Renal cortex interstitium (tissue), 11 donors: ENCODE data around the gene SYNGR1. TPM values are rescaled to one million over a fixed set of nuclear protein-coding genes. Genes with fewer than 3 reads are reported as not detected.

Experiments used
- DNase-seq, 11 donors: peaks; one replicate each; pipeline ENCODE4 v3.0.0-alpha.2; 2013; ENCODE audit warnings: low read depth in 9 of 11, low spot score in 4 of 11; ENCODE audit errors: extremely low read depth in 1 of 11
- polyA plus RNA-seq, 3 donors: library from polyadenylated mRNA; unstranded; fragments of 120-200 nt; gene quantifications; one replicate each; pipeline ENCODE4 v1.2.1, GENCODE V29; 2013; ENCODE audit not compliant: insufficient read length in 3 of 3

Gene SYNGR1
- polyA plus RNA-seq, 3 donors: 15.7 to 28.4 (median 23.7) TPM

GRCh38 chr22:39414886-39415285 lies 65.1 kb downstream of the SYNGR1 start:
- no peak for DNase-seq

GRCh38 chr22:39415506-39415905 lies 65.7 kb downstream of the SYNGR1 start:
- no peak for DNase-seq

DNA sequence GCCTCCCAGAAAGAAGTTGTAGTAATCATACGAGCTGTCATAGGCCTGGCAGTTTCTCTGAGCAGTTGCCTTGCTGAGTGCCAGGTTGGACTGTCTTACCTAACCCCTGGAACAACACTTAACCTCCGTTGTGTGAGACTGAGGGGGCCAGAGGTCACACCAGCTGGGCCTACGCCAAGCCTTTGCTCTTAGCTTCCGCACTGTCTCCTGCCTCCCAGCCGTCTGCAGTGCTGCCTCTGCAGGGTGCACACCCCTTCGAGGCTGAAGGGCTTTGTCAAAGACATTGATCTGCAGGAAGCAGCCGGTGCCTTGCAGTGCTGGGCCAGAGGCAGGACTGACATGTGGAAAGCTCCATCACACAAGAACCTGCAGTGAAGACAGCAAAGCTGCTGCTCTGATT lies 66.5 kb downstream of the SYNGR1 start:
- no peak for DNase-seq

DNA sequence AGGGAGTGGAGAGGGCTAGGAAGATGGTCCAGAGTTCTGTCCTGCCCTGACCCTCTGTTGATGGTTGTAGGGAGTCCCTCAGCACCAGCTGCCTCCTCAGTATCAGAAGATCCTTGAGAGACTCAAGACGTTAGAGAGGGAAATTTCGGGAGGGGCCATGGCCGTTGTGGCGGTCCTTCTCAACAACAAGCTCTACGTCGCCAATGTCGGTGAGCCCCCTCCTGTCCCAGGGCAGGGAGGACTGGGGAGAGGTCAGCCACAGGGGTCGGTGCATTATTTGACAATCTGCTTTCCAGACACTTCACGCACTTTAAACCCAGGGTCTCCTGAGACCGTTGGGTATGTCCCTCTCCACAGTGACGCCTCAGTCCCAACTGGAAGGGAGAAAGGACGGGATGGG lies 67.8 kb downstream of the SYNGR1 start:
- DNase-seq: no peak

DNA sequence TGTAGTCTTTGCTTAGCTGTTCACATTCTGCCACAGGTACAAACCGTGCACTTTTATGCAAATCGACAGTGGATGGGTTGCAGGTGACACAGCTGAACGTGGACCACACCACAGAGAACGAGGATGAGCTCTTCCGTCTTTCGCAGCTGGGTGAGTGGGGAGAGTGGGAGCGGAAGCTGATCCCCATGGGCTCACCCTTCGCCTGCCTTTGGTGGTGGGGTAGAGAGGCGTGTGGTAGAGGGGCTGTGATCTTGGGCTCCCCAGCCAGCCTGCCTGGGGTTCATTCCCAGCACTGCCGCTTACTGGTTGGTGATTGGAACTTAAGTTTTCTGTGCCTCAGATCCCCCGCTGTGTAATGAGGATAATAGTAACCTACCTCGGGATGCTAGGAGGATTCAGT lies 68.9 kb downstream of the SYNGR1 start:
- no peak for DNase-seq

- no peak for DNase-seq
Observed at GRCh38 chr22:39419096-39419495, 69.3 kb downstream of the SYNGR1 start.

DNA sequence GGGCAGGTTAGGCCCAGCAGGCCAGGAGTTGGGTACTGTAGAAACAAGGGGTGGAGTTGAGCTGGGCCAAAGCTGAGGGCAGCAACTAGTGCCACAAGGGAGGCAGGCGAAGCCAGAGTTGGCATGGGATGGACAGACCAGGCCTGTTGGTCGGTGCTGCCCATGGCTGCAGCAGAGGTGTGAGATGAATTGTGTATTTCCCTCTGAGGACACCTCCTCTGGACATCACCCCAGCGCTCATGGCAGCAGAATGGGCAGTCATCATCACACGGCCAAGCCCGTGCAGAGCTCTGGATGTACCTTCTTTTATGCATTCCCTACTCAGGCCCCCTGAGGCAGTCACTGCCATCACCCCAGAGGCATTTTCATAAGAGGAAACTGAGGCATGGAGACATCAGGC lies 70.1 kb downstream of the SYNGR1 start:
- DNase-seq: no peak

DNA sequence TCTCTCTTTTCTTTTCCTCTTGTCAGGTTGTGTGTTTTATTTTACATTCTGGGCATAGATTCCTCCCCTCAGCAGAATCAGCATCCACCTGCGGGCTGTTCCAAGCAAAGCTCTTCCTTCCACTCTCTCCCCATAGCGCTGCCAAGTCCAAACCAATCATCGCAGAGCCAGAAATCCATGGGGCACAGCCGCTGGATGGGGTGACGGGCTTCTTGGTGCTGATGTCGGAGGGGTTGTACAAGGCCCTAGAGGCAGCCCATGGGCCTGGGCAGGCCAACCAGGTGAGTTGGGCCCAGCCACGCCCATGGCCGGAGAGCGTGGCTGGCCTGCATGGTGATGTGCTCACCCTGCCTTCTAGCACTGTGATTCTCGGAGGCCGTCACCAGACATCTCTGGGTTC lies 71.9 kb downstream of the SYNGR1 start:
- no peak for DNase-seq

GRCh38 chr22:39422101-39422500 lies 72.3 kb downstream of the SYNGR1 start:
- no peak for DNase-seq

GRCh38 chr22:39422721-39423120 lies 72.9 kb downstream of the SYNGR1 start:
- DNase-seq: no peak

DNA sequence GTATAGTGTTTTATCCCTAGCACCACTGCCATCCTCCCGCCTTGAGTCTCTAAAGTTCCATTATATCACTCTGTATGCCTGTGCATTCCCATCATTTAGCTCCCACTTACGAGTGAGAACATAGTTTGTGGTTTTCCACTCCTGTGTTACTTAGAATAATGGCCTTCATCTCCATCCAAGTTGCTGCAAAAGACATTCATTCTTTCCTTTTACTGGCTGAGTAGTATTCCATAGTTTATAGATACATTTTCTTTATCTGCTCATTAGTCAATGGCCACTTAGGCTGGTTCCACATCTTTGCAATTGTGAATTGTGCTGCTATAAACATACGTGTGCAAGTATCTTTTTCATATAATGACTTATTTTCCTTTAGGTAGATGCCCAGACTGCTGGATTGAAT lies 74.2 kb downstream of the SYNGR1 start:
- DNase-seq: no peak

- DNase-seq: no peak
Observed at GRCh38 chr22:39426380-39427043, 76.7 kb downstream of the SYNGR1 start.

DNA sequence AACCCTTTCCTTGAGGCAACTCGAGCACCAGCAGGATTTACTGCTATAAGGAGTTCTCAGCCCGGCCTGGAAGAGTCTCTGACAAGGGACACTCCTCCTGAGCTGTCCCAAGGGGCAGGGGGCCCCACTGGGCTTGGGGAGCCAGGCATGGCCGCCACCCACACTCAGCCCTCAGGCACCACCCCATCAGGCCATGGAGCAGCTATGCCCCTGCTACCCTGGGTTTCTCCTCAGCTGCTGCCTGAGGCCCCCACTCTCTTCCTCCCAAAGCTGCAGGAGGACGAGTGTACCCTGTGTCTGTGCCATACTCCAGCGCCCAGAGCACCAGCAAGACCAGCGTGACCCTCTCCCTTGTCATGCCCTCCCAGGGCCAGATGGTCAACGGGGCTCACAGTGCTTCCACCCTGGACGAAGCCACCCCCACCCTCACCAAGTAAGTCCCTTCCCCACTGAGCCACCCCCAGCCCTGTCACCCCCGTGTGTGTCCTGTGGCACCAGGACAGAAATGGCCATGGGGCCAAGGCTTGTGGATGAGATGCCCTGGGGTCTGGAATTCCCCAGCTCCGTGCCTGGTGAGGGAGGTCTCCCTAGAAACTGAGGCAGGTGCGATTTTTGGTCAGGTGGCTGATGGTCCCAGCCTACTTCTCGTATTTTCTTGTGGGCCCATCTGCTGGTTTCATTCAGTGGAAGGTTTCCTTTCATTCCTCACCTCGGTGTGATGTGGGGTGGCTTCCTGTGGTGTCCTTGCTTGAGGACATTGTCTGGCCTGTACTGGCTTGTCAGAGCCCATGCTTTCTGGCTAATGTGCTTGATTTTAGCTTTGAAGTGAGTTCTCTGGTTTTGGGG lies 78.2 kb downstream of the SYNGR1 start:
- no peak for DNase-seq

GRCh38 chr22:39428597-39429071 lies 78.8 kb downstream of the SYNGR1 start:
- no peak for DNase-seq

DNA sequence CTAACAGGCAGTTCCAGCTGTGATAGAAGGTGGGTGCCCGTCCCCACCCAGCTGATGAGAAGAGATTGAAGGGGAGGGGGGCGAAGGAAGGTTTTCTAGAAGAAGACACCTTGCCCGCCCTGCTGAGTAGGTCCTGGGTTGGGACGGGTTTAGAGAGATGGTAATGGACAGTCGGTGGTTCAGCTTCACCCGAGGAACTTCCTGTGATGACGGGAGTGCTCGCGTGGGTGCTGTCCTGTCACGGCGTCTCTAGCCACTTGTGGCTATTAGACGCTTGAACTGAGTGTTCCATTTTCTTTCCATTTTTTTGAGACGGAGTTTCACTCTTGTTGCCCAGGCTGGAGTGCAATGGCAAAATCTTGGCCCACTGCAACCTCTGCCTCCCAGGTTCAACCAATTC lies 79.4 kb downstream of the SYNGR1 start:
- no peak for DNase-seq

- DNase-seq: no peak
Observed at GRCh38 chr22:39429916-39430575, 80.3 kb downstream of the SYNGR1 start.

- no peak for DNase-seq
Observed at GRCh38 chr22:39430576-39431150, 80.9 kb downstream of the SYNGR1 start.

DNA sequence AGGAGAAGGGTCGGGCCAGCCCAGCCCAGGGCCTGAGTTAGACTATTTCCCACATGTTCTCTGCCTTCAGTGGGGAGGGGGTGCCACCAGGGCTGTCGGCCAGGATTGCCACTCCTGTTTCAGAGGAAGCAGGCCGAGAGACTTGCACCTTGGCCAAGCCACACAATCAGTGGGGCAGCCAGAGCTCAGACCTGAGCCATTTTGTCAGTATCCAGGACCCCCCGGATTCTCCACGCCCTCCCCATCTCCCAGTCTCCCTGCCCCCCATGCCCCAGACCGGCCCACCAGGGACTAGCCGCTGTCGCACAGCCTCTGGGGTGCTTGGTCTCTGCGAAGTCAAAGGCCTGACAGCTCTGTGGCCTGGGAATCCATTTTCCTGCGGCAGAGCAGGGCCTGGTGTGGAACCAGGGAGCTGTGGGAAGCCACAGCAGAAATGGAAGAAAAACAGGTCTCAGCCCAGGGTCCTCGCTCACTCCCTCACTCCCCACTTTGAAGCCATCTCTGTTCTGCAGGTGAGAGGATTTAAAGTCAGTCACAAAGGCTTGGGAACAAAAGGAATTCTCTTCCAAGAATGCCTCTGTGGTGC lies 81.5 kb downstream of the SYNGR1 start:
- DNase-seq: no peak

GRCh38 chr22:39431821-39432251 lies 82.0 kb downstream of the SYNGR1 start:
- no peak for DNase-seq
